Neural cell (in vitro differentiated cells): Measurements from ENCODE around the gene CPT2.

Experiments
- EZH2 ChIP-seq: fragments of 200-600, 300-800 bp; shearing (Covaris generic), sonication (generic); IDR thresholded peaks from 2 replicates; pipeline ENCODE4 v1.6.1; 2014; ENCODE audit warnings: antibody characterized with exemption, low read length, borderline replicate concordance, mild to moderate bottlenecking; ENCODE audit not compliant: insufficient read depth, poor library complexity, severe bottlenecking
- POLR2AphosphoS5 ChIP-seq: IDR thresholded peaks from 2 replicates; pipeline ENCODE4 v1.6.1; 2012
- SMC3 ChIP-seq: fragments of 450-650 bp; conservative IDR thresholded peaks from 2 replicates; pipeline ENCODE4 v1.6.1; 2014; ENCODE audit warnings: antibody characterized with exemption, mild to moderate bottlenecking, moderate library complexity; ENCODE audit not compliant: poor library complexity
- TAF1 ChIP-seq: IDR thresholded peaks from 2 replicates; pipeline ENCODE4 v1.6.1; 2012; ENCODE audit warnings: low read depth
- TF ChIP-seq, protein P1 (sequence below): IDR thresholded peaks from 2 replicates; pipeline ENCODE4 v1.6.1; 2012; ENCODE audit warnings: borderline replicate concordance
- TF ChIP-seq, protein P2 (sequence below): fragments of 450-650 bp; IDR thresholded peaks from 2 replicates; pipeline ENCODE4 v1.5.1; 2014; ENCODE audit warnings: antibody characterized with exemption, mild to moderate bottlenecking, moderate library complexity; ENCODE audit not compliant: poor library complexity, severe bottlenecking

GRCh38 chr1:53148123-53148522, 48.5 kb upstream of the CPT2 start:
- TF ChIP-seq SMC3 (no peak), POLR2AphosphoS5 (no peak), EZH2 (no peak), TAF1 (no peak)
- TF ChIP-seq, protein P1, sequence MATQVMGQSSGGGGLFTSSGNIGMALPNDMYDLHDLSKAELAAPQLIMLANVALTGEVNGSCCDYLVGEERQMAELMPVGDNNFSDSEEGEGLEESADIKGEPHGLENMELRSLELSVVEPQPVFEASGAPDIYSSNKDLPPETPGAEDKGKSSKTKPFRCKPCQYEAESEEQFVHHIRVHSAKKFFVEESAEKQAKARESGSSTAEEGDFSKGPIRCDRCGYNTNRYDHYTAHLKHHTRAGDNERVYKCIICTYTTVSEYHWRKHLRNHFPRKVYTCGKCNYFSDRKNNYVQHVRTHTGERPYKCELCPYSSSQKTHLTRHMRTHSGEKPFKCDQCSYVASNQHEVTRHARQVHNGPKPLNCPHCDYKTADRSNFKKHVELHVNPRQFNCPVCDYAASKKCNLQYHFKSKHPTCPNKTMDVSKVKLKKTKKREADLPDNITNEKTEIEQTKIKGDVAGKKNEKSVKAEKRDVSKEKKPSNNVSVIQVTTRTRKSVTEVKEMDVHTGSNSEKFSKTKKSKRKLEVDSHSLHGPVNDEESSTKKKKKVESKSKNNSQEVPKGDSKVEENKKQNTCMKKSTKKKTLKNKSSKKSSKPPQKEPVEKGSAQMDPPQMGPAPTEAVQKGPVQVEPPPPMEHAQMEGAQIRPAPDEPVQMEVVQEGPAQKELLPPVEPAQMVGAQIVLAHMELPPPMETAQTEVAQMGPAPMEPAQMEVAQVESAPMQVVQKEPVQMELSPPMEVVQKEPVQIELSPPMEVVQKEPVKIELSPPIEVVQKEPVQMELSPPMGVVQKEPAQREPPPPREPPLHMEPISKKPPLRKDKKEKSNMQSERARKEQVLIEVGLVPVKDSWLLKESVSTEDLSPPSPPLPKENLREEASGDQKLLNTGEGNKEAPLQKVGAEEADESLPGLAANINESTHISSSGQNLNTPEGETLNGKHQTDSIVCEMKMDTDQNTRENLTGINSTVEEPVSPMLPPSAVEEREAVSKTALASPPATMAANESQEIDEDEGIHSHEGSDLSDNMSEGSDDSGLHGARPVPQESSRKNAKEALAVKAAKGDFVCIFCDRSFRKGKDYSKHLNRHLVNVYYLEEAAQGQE, result no peak
- TF ChIP-seq, protein P2, sequence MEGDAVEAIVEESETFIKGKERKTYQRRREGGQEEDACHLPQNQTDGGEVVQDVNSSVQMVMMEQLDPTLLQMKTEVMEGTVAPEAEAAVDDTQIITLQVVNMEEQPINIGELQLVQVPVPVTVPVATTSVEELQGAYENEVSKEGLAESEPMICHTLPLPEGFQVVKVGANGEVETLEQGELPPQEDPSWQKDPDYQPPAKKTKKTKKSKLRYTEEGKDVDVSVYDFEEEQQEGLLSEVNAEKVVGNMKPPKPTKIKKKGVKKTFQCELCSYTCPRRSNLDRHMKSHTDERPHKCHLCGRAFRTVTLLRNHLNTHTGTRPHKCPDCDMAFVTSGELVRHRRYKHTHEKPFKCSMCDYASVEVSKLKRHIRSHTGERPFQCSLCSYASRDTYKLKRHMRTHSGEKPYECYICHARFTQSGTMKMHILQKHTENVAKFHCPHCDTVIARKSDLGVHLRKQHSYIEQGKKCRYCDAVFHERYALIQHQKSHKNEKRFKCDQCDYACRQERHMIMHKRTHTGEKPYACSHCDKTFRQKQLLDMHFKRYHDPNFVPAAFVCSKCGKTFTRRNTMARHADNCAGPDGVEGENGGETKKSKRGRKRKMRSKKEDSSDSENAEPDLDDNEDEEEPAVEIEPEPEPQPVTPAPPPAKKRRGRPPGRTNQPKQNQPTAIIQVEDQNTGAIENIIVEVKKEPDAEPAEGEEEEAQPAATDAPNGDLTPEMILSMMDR, result no peak
